ENCODE results near the gene CLVS2. TPM values are rescaled to one million over a fixed set of nuclear protein-coding genes. Genes with fewer than 3 reads are reported as not detected.

The CLVS2 gene, protein sequence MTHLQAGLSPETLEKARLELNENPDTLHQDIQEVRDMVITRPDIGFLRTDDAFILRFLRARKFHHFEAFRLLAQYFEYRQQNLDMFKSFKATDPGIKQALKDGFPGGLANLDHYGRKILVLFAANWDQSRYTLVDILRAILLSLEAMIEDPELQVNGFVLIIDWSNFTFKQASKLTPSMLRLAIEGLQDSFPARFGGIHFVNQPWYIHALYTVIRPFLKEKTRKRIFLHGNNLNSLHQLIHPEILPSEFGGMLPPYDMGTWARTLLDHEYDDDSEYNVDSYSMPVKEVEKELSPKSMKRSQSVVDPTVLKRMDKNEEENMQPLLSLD
- total RNA-seq (2022; extraction: Qiagen RNA extraction; ENCODE audit: low read depth): 0.02 to 0.23 TPM (median 0.13 TPM) in 5 replicates

DNA sequence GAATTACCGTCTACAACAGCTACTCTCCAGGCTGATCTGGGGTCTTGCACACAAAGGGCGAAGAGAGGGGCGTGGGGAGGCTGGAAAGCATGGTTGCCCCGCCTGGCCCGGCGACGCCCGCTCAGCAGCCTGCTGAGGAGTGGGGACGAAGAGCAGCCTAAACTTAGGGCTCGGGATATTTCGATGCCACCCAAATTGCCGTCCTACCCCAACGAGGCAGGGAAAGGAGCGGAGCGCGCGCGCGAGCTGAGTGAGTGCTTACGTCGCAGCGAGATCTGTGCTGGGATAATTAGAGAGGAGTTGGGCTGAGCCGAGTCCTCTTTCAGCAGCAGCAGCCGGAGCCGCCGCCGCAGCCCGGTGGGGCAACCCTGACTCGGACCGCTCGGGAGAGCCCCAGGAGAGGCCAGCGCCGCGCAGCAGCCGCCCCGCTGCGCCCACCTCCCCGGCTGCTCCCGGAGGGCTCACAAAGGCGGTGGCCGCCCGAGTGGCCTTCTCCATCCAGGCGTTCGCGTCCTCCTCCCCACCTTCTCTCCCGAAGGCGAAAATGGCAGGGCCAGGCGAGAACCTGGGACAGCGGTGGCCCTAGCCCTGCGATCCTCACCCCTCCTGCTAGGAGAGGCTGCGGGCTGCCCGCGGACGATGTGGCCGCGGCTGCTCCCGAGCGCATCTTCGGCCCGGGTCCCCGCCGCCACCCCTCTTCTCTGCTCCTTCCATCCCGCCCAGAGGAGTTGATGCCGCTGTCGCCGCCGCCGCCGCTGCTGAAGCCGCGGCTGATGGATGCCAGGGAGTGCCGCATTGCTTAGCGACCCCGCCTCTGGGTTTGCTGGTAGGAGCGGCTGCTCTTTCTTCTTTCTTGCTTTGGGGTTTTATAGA lies at the start of gene CLVS2:
Gene CLVS2 (plus strand): TSS at position 315 of the 873 bp plus-strand sequence. CDS start 1,543 bp downstream, outside the sequence.

Other genes with a start within 250 kb of the CLVS2 start
- not detected in 5 replicates for gene FABP7, start 216.5 kb upstream of the CLVS2 start, total RNA-seq (2022; extraction: Qiagen RNA extraction; ENCODE audit: low read depth)
- 2.1 to 4.3 TPM (median 3.3 TPM) in 5 replicates for gene SMPDL3A, start 207.0 kb upstream of the CLVS2 start, total RNA-seq (2022; extraction: Qiagen RNA extraction; ENCODE audit: low read depth)